Kidney tubule cell (primary cell): Measurements from ENCODE around the gene KRT36.

Experiments
- DNase-seq: peaks from one replicate; pipeline ENCODE4 v3.0.0-alpha.2; 2018; ENCODE audit warnings: low spot score

Gene KRT36

GRCh38 chr17:41439375-41439774 lies 50.3 kb downstream of the KRT36 start:
- no peak for DNase-seq

- no peak for DNase-seq
These were observed 51.9 kb downstream of the KRT36 start for GRCh38 chr17:41437769-41438168.

- DNase-seq, result no peak
These were observed 52.5 kb downstream of the KRT36 start for GRCh38 chr17:41437254-41437653.
